GM12865 (cell line): Measurements from ENCODE around the gene UBXN6.

Source experiments
- DNase-seq: peaks from one replicate; pipeline ENCODE4 v3.0.0; 2010; ENCODE audit warnings: low read depth
- H3K4me3 ChIP-seq: 2 replicates; pipeline ENCODE4 v1.5.1; 2011; ENCODE audit warnings: mild to moderate bottlenecking, low read depth, low read length, control low read depth
- CTCF ChIP-seq: IDR thresholded peaks from 2 replicates; pipeline ENCODE4 v1.5.1; 2011; ENCODE audit warnings: low read length, control low read depth, low read depth, inconsistent platforms; ENCODE audit not compliant: insufficient read depth; ENCODE audit errors: missing control alignments

The UBXN6 gene

GRCh38 chr19:4428326-4428975, 29.1 kb downstream of the UBXN6 start:
- no peak for TF ChIP-seq CTCF
- H3K4me3 ChIP-seq, result no peak overlapping the region

GRCh38 chr19:4425537-4425936, 32.1 kb downstream of the UBXN6 start:
- DNase-seq, result no peak
- TF ChIP-seq CTCF, result no peak
- no peak overlapping the region for H3K4me3 ChIP-seq

More at GRCh38 chr19:4428326-4428975, 29.1 kb downstream of the UBXN6 start:
- DNase-seq, result no peak

DNA sequence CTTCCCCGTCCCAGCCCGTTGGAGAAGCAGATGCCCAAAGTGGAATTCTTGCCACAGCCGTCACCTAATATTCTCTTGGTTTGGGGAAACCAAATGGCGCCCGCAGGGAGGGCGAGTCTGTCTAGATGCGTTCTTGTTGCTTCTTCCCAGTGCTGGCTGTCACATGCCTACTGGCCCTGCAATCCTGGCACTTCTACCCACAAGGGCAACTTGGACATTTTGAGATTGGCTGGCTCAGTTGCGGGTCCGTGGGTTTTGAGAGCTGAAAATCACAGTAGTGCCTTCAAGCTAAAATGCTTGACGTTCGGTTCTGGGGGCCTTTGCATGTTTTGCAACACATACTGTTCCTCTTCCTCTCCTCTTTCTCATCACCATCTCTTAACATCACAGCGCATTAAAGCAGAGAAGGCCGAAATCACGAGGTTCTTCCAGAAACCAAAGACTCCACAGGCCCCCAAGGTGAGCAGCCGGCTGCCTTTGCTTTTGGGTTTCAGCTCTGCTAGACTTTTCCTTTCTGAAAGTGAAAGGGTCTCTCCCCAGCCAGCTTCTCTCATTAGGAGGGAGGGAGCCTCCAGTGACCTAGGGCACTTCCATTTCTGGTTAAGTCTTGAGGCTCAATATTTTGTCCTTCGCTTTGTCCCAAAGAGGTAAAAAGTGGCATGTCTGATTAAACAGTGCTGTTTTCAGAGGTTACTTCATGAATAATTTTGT, 34.0 kb downstream of the UBXN6 start:
- no peak overlapping the region for H3K4me3 ChIP-seq
- no peak for DNase-seq
- TF ChIP-seq CTCF, result no peak

DNA sequence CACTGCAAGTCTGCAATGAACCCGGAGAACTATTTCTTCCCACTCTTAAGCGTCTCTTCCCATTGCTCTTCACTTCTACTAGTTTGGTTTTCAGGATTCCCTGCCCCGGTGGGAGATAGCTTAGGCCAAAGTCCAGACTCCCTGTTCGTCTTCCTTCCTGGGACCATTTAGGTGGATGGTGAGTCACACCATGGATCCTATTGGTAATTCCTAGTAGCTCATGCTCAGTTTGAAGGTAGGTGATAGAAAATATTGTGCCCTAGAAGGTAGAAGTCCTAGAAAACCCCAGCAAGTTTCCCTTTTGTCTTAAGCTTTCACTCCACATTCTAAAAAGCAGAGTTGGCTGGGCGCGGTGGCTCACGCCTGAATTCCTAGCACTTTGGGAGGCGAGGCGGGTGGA, 41.3 kb downstream of the UBXN6 start:
- no peak for DNase-seq
- no peak for TF ChIP-seq CTCF
- H3K4me3 ChIP-seq, result no peak overlapping the region

GRCh38 chr19:4415352-4415751, 42.2 kb downstream of the UBXN6 start:
- no peak overlapping the region for H3K4me3 ChIP-seq
- DNase-seq, result no peak
- no peak for TF ChIP-seq CTCF

DNA sequence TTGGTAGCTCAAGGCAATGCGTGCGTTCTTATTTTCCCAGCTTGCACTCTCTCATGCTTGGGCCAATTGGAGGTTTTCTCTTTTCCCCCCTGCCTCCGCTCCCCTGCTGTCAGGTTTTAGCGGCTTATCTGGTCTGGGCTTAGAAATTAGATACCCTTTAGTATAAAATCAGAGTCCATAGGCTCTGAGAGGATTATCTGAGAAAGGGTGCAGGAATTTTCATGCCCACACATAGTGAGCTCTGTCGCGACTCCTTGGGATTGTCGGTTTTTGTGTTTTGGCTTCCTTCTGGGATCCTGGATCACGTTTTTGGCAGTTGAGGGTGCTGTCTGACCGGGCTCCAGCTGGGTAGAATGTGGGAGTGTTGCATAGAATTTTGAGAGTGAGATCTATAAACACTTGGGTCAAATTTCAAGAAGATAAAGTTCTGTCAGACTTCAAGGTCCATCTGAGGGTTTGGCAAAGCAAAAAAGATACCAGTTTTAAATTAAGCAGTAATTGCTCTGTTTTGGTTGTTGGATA, 42.7 kb downstream of the UBXN6 start:
- no peak for DNase-seq
- no peak for TF ChIP-seq CTCF
- no peak overlapping the region for H3K4me3 ChIP-seq
